Subcutaneous adipose tissue (tissue), 4 donors: ENCODE results near the gene RSPH6A. TPM values are rescaled to one million over a fixed set of nuclear protein-coding genes. Genes with fewer than 3 reads are reported as not detected.

Source experiments
- total RNA-seq, 4 donors: library from RNA; depleted of rRNA; stranded (reverse); fragments of >200 nt; gene quantifications; one replicate each; pipeline ENCODE4 v1.1.0, GENCODE V29; 2016
- TF ChIP-seq, protein P1 (sequence below): fragments of 450-650 bp; IDR thresholded peaks from one replicate; pipeline ENCODE4 v1.5.1; 2016; ENCODE audit warnings: low read depth, mild to moderate bottlenecking, control low read depth, antibody characterized with exemption, moderate library complexity

The RSPH6A gene
- total RNA-seq, 4 donors from 2014 or later = not detected

DNA sequence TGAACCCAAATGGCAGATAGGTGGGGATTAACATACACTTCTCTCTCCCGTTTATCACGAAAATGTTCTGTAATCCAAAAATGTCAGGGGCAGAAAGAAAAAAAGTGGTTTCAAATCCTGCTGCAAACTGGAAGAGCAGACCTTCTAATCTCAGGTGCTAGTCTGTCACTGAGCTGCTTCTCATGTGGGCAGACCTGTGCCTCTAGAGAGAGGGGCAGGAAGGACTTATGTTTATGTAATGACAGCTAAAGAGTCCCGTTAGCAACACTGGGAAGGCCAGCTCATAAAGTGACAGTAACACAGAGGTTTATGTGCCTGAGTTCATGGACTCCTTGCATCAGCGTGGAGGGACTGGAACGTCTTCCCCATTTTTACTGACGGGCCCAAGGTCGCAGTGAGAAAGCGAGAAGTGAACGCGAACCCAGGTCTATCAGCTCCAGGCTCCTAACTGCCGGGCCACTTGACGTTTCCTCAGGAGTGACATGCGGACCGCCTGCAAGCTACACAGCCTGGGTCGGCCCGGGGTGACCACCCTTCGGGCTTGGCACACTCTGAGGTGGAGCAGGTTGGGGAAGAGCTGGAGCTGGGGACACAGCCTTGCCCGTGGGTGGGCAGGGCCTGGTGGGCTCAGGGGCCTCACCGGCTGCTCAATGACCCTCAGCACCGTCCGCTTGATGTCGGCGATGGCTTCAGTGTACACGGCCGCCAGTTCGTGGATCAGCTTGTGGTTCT lies 9.6 kb upstream of the RSPH6A start:
- TF ChIP-seq, protein P1, sequence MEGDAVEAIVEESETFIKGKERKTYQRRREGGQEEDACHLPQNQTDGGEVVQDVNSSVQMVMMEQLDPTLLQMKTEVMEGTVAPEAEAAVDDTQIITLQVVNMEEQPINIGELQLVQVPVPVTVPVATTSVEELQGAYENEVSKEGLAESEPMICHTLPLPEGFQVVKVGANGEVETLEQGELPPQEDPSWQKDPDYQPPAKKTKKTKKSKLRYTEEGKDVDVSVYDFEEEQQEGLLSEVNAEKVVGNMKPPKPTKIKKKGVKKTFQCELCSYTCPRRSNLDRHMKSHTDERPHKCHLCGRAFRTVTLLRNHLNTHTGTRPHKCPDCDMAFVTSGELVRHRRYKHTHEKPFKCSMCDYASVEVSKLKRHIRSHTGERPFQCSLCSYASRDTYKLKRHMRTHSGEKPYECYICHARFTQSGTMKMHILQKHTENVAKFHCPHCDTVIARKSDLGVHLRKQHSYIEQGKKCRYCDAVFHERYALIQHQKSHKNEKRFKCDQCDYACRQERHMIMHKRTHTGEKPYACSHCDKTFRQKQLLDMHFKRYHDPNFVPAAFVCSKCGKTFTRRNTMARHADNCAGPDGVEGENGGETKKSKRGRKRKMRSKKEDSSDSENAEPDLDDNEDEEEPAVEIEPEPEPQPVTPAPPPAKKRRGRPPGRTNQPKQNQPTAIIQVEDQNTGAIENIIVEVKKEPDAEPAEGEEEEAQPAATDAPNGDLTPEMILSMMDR = no peak

DNA sequence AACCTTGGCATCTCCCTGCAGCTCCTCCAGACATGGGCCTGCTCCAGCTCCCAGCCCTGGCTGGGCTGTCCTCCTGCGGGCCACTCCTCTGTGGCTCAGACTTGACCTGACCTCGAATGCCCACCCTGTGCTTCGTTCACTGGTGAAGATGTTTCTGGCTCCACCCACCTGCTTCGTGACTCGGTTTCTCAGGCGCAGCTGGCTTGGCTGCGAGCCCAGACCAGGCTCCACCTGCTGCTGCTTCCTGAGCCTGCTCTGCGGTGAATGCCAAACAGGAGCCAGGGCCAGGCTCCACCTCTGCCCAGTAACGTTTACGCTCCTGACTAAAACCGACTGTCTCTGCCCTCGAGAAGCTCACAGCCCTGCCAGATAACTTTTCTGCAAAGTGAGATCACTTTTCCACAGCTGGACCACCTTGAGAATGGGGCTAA lies 8.9 kb upstream of the RSPH6A start:
- TF ChIP-seq, protein P1 = no peak

DNA sequence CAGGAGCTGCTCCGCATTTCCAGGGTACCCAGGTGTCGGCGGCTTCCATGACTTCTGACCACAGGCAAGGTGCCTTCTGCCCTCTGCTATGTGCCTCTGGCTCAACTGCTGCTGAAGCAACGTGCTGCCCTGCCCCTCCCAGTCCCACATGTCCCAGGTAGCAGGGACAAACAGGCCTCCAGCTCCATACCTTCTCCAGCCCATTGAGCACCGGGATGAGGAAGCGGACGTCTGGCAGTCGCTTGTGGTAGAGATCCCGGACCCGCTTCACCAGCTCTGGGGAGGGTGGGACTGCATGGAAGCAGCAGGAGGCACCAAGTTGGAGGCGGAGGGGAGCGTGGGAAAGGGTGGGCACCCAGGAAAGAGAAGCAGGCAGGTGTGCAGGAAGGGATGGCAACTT lies 8.1 kb upstream of the RSPH6A start:
- TF ChIP-seq, protein P1 = no peak

DNA sequence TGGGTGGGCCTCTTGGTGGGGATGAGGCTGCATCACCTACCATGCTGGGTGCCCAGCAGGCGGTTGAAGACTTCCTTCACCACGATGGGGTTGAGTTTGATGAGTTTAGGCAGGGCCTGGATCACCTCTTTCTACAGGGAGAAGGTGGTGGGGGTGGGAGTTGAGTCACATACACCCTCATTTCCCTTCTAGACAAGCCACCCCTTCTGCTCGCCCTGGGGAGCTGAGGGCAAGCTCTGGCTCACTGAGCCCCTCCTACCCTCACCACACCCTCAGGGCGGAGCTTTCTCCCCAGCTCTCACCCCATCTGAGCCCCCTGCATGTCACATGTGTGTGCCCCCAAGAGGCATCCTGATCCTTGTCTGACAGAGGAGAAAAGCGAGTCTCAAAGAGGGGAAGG lies 7.6 kb upstream of the RSPH6A start:
- TF ChIP-seq, protein P1 = no peak

DNA sequence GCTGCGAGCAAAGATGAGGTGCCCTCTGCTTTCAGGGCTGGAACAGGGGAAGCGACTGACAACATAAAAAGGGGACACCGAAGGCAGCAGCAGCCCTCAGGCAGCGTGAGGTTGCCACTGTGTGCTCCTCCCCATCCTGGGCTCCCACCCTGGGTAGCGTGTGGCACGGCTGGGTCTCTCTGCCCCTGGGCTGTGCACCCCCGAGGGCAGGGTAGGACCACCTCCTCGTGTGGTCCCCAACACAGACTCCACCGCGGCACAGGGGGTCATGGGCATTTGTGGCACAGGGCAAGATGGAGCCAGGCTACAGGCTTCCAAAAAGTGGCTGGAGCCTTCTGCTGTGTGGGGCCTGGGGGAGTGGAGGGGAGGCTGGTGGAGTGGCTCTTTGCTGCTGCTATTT lies 6.5 kb upstream of the RSPH6A start:
- TF ChIP-seq, protein P1 = no peak

DNA sequence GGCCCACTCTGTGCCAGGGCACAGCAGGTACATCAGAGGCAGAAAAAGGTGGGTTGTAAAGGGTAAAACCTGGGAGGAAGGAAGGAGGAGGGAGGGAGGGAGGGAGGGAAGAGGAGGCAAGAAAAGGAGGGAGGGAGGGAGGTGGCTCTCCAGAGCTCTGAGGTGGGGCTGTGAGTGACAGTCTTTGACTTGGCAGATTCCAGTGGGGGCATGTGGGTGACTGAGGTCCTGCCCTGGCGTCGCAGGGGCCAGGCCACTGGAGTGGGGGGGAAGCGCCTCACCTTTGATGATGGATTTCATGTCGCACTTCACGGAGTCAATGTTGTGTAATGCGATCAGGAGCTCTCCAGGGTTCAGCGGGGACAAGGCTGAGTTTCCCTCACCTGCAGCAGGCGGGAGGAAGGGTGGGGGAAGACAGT lies 6.0 kb upstream of the RSPH6A start:
- TF ChIP-seq, protein P1 = no peak

DNA sequence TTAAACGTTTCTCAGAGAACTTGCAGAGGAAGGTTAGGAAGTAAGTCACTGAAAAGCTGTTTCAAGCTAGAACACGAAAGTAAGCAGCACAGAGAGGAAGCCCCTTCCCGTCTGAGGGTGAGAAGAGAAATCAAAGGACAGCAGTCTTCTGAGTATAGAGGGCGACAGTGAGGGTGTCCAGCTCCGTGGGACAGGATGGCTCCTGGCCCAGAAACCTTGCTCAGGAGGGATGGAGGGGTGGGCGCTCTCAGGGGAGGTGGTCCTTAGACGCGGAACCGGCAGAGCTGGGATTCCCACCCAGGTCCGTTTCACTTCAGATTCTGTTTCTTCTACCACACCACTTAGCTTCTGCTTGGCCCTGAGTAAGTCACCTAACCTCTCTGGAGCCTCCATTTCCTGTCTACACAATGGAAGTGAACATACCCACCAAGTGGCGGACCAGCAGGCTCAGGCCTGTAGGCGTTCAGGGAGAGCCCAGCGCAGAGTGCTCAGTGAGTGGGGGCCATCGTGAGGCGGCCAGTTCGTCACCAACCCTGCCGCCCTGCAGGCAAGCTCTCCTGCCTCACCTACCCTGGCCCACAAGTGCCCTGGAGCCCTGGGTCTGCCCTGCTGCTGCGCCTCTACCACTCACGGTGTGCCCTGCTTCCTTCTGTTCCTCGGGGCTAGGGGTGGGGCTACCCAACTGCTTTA lies 5.5 kb upstream of the RSPH6A start:
- TF ChIP-seq, protein P1 = no peak
